ENCODE results near the gene ARID5A.
"Not testable (repeated sequence)": the region's sequence is repeated elsewhere in the genome, so short reads cannot be mapped to it uniquely, and the experiment has no call there.

ARID5A gene

GRCh38 chr2:96551605-96552314, 15.2 kb downstream of the ARID5A start:
- Histone ChIP-seq H3K36me3 (ENCODE audit: low read depth) (no peaks in the 10 kb centered on the region), H3K9me3 (ENCODE audit: severe bottlenecking) (no peaks in the 10 kb centered on the region), H3K27ac (ENCODE audit: poor library complexity, severe bottlenecking) (no peak overlapping the region), H3K4me1 (ENCODE audit: insufficient read depth, poor library complexity, severe bottlenecking) (peaks cover 4% of the 10 kb centered on the region), H3K4me3 (ENCODE audit: severe bottlenecking) (no peak overlapping the region), H3K27me3 (ENCODE audit: insufficient read depth, poor library complexity, severe bottlenecking) (no peaks in the 10 kb centered on the region)
- no peak for TF ChIP-seq CTCF (IDR thresholded peaks at IDR 0.05; ENCODE audit: poor library complexity, severe bottlenecking)
- DNase-seq (ENCODE audit: low spot score) (no peak), ATAC-seq (ENCODE audit: low read depth) (no peak)

- Histone ChIP-seq H3K36me3 (ENCODE audit: low read depth) (no peaks in the 10 kb centered on the region), H3K4me1 (ENCODE audit: insufficient read depth, poor library complexity, severe bottlenecking) (peaks cover 5% of the 10 kb centered on the region), H3K27ac (ENCODE audit: poor library complexity, severe bottlenecking) (no peak overlapping the region), H3K4me3 (ENCODE audit: severe bottlenecking) (no peak overlapping the region), H3K9me3 (ENCODE audit: severe bottlenecking) (no peaks in the 10 kb centered on the region), H3K27me3 (ENCODE audit: insufficient read depth, poor library complexity, severe bottlenecking) (no peaks in the 10 kb centered on the region)
- DNase-seq (ENCODE audit: low spot score) (no peak), ATAC-seq (ENCODE audit: low read depth) (no peak)
- no peak for TF ChIP-seq CTCF (IDR thresholded peaks at IDR 0.05; ENCODE audit: poor library complexity, severe bottlenecking)
Observed at GRCh38 chr2:96552315-96553175, 16.0 kb downstream of the ARID5A start.

DNA sequence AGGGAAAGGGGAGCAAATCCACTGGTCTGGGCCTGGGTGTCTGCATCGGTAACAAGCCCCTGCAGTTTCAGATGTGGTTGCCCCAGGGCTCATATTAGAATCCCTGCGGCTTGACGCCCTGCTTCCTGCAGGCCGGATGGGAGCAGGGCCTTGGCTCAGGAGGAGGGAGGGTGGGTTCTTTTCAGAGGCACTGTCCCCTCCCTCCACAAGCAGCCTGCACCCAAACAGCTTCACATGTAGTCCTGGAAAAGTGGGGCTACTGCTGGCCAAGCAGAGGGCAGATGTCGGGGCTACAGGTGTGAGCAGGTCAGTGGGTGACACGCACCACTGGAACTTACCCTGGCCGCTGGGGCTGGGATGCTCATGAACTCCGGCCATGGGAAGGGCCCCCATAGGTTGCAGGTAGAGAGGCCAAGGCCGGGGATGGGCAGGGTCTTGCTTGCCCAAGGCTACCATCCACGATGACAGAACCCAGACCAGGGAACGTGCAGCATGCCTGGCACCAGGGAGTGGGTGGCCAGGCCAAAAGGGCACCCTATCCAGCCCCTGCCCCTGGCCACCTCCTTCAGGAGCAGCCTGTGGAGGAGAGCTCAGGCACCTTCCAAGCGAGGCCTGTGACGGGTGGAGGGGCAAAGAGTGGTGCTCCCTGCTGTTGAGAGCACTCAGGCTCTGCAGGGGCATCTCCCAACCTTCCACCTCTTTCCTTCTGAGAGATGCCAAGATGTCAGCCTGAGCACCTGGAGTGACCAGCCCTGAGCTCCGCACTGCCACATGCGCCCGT, 16.8 kb downstream of the ARID5A start:
- no peak for DNase-seq (ENCODE audit: low spot score)
- H3K27me3 ChIP-seq (ENCODE audit: insufficient read depth, poor library complexity, severe bottlenecking), result no peaks in the 10 kb centered on the region
- H3K27ac ChIP-seq (ENCODE audit: poor library complexity, severe bottlenecking), result no peak overlapping the region
- H3K4me1 ChIP-seq (ENCODE audit: insufficient read depth, poor library complexity, severe bottlenecking), result peaks cover 5% of the 10 kb centered on the region
- no peak overlapping the region for H3K4me3 ChIP-seq (ENCODE audit: severe bottlenecking)
- ATAC-seq (ENCODE audit: low read depth), result no peak
- no peaks in the 10 kb centered on the region for H3K36me3 ChIP-seq (ENCODE audit: low read depth)
- no peak for TF ChIP-seq CTCF (IDR thresholded peaks at IDR 0.05; ENCODE audit: poor library complexity, severe bottlenecking)
- H3K9me3 ChIP-seq (ENCODE audit: severe bottlenecking), result no peaks in the 10 kb centered on the region

GRCh38 chr2:96553957-96554292, 17.4 kb downstream of the ARID5A start:
- not testable (repeated sequence) for H3K27me3 ChIP-seq (ENCODE audit: insufficient read depth, poor library complexity, severe bottlenecking); H3K36me3 ChIP-seq (ENCODE audit: low read depth); ATAC-seq (ENCODE audit: low read depth); DNase-seq (ENCODE audit: low spot score); H3K9me3 ChIP-seq (ENCODE audit: severe bottlenecking); H3K4me3 ChIP-seq (ENCODE audit: severe bottlenecking); H3K4me1 ChIP-seq (ENCODE audit: insufficient read depth, poor library complexity, severe bottlenecking); H3K27ac ChIP-seq (ENCODE audit: poor library complexity, severe bottlenecking)
